K562 treated with DMSO at 1 percent for 48 hours (cell line): ENCODE measurements around the gene SPA17. TPM values are rescaled to one million over a fixed set of nuclear protein-coding genes. Genes with fewer than 3 reads are reported as not detected.

Source experiments
- total RNA-seq: library from RNA; unstranded; fragments of 300-600 nt; gene quantifications from 2 replicates; pipeline ENCODE4 v1.2.3, GENCODE V29; 2022; ENCODE audit warnings: low replicate concordance; ENCODE audit errors: extremely low read depth

Gene SPA17
- not detected in 2 replicates for total RNA-seq

GRCh38 chr11:124673333-124674167 lies at the start of gene SPA17, which contains the start of gene SIAE:
TSS of gene SPA17 (plus strand) at chr11:124673904. CDS start at chr11:124675265, 1,361 bp downstream.
TSS of gene SIAE (minus strand) at chr11:124673739. CDS start at chr11:124673708, 31 bp downstream.

GRCh38 chr11:124739479-124740276 lies 66.0 kb downstream of the SPA17 start, which contains the start of gene NRGN:
TSS of gene NRGN (plus strand) at chr11:124739942. CDS start at chr11:124740085, 143 bp downstream.

Other genes with a start within 250 kb of the SPA17 start
- gene OR8B4, start 249.0 kb upstream of the SPA17 start, total RNA-seq, result not detected in 2 replicates
- not detected in 2 replicates for gene OR8B8, start 228.2 kb upstream of the SPA17 start, total RNA-seq
- not detected in 2 replicates for gene OR8B12, start 130.2 kb upstream of the SPA17 start, total RNA-seq
- gene OR8A1, start 103.9 kb upstream of the SPA17 start, total RNA-seq, result not detected in 2 replicates
- gene PANX3, start 62.5 kb upstream of the SPA17 start, total RNA-seq, result not detected in 2 replicates
- not detected in 2 replicates for gene TBRG1, start 51.0 kb upstream of the SPA17 start, total RNA-seq
- 203 TPM in 1 of 2 replicates, not detected in the other for gene SIAE, start 165 bp upstream of the SPA17 start, total RNA-seq
- not detected in 2 replicates for gene NRGN, start 66.0 kb downstream of the SPA17 start, total RNA-seq
- not detected in 2 replicates for gene VSIG2, start 78.4 kb downstream of the SPA17 start, total RNA-seq
- gene ESAM, start 88.4 kb downstream of the SPA17 start, total RNA-seq, result not detected in 2 replicates
- gene MSANTD2, start 126.5 kb downstream of the SPA17 start, total RNA-seq, result not detected in 2 replicates
- not detected in 2 replicates for gene ROBO3, start 191.5 kb downstream of the SPA17 start, total RNA-seq
- not detected in 2 replicates for gene ROBO4, start 224.0 kb downstream of the SPA17 start, total RNA-seq
- not detected in 2 replicates for gene HEPN1, start 245.3 kb downstream of the SPA17 start, total RNA-seq